Measurements from ENCODE around the gene RBBP8NL. TPM values are rescaled to one million over a fixed set of nuclear protein-coding genes. Genes with fewer than 3 reads are reported as not detected.

The RBBP8NL gene
- total RNA-seq, 1 donor from 2014 or later: 17.5 TPM

DNA sequence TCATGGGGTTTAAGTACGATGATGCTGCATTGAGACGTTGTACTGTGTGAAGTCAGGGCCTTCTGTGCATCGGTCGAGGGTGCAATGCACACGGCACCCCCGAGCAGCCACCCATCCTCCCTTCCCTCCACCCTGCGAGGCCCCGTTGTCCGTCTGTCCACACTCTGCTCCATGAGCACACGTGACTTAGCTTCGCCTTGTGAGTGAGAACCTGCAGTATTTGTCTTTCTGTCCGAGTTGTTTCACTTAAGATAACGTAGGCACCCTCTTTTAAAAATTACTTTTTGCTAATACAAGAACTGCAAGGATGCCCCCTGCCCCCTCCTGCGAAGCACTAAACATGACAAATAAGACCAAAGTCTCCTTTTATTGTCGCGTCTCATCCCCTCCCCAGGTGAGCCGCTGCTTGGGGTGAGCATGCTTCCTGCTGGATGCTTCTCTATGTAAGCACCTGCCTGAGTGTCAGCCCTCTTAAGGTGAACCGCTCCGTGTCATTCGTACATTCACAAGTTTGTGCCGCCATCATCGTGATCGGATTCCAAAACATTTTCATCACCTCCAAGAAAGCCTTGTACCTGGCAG lies 3.6 kb upstream of the RBBP8NL start:
- peaks cover 29% of the 10 kb centered on the region for H3K27me3 Mint-ChIP-seq
- H3K27ac Mint-ChIP-seq: peak overlapping the region; percentile 76
- H3K4me1 Mint-ChIP-seq (ENCODE audit: low read depth): peaks cover 40% of the 10 kb centered on the region
- H3K9me3 Mint-ChIP-seq (ENCODE audit: low read depth): no peaks in the 10 kb centered on the region
- DNase-seq (ENCODE audit: low spot score, unreplicated experiment): no peak
- TF ChIP-seq CTCF (IDR thresholded peaks at IDR 0.05; ENCODE audit: unreplicated experiment): no peak
- peak overlapping the region; percentile 52 for H3K4me3 Mint-ChIP-seq (ENCODE audit: low read depth)
- no peaks in the 10 kb centered on the region for H3K36me3 Mint-ChIP-seq (ENCODE audit: insufficient read depth)

- TF ChIP-seq CTCF (IDR thresholded peaks at IDR 0.05; ENCODE audit: unreplicated experiment): no peak
- Mint-ChIP-seq H3K4me1 (ENCODE audit: low read depth) (peaks cover 42% of the 10 kb centered on the region), H3K4me3 (ENCODE audit: low read depth) (no peak overlapping the region), H3K36me3 (ENCODE audit: insufficient read depth) (no peaks in the 10 kb centered on the region), H3K27me3 (peaks cover 26% of the 10 kb centered on the region), H3K27ac (no peak overlapping the region), H3K9me3 (ENCODE audit: low read depth) (no peaks in the 10 kb centered on the region)
- DNase-seq (ENCODE audit: low spot score, unreplicated experiment): no peak
Observed at GRCh38 chr20:62430311-62430853, 3.0 kb upstream of the RBBP8NL start.

GRCh38 chr20:62429455-62430310 lies 2.3 kb upstream of the RBBP8NL start:
- H3K4me3 Mint-ChIP-seq (ENCODE audit: low read depth): no peak overlapping the region

GRCh38 chr20:62428396-62429295 lies 1.3 kb upstream of the RBBP8NL start:
- no peak overlapping the region for H3K4me3 Mint-ChIP-seq (ENCODE audit: low read depth)
- H3K9me3 Mint-ChIP-seq (ENCODE audit: low read depth): no peaks in the 10 kb centered on the region
- H3K4me1 Mint-ChIP-seq (ENCODE audit: low read depth): peaks cover 43% of the 10 kb centered on the region
- DNase-seq (ENCODE audit: low spot score, unreplicated experiment): no peak
- peak; percentile 8 for TF ChIP-seq CTCF (IDR thresholded peaks at IDR 0.05; ENCODE audit: unreplicated experiment)
- no peaks in the 10 kb centered on the region for H3K36me3 Mint-ChIP-seq (ENCODE audit: insufficient read depth)
- peak overlapping the region; percentile 82 for H3K27ac Mint-ChIP-seq
- peaks cover 8% of the 10 kb centered on the region for H3K27me3 Mint-ChIP-seq

More at GRCh38 chr20:62429455-62430310, 2.3 kb upstream of the RBBP8NL start:
- Mint-ChIP-seq H3K27ac (peak overlapping the region; percentile 41), H3K4me1 (ENCODE audit: low read depth) (peaks cover 46% of the 10 kb centered on the region), H3K27me3 (peaks cover 19% of the 10 kb centered on the region), H3K36me3 (ENCODE audit: insufficient read depth) (no peaks in the 10 kb centered on the region), H3K9me3 (ENCODE audit: low read depth) (no peaks in the 10 kb centered on the region)
- no peak for TF ChIP-seq CTCF (IDR thresholded peaks at IDR 0.05; ENCODE audit: unreplicated experiment)
- no peak for DNase-seq (ENCODE audit: low spot score, unreplicated experiment)

GRCh38 chr20:62428002-62428372 lies 648 bp upstream of the RBBP8NL start:
- Mint-ChIP-seq H3K9me3 (ENCODE audit: low read depth) (no peaks in the 10 kb centered on the region), H3K36me3 (ENCODE audit: insufficient read depth) (no peaks in the 10 kb centered on the region), H3K27ac (peak overlapping the region; percentile 88), H3K4me1 (ENCODE audit: low read depth) (peaks cover 43% of the 10 kb centered on the region), H3K27me3 (peaks cover 7% of the 10 kb centered on the region), H3K4me3 (ENCODE audit: low read depth) (no peak overlapping the region)
- no peak for DNase-seq (ENCODE audit: low spot score, unreplicated experiment)
- TF ChIP-seq CTCF (IDR thresholded peaks at IDR 0.05; ENCODE audit: unreplicated experiment): no peak

Measured in progenitor cell of endocrine pancreas (in vitro differentiated cells).